Kidney (tissue), 14 donors: ENCODE results near the gene ARHGEF12. TPM values are rescaled to one million over a fixed set of nuclear protein-coding genes. Genes with fewer than 3 reads are reported as not detected.

Source experiments
- DNase-seq, 5 donors: peaks; one replicate each; pipeline ENCODE4 v3.0.0-alpha.2; 2013 to 2020
- FAIRE-seq: peaks from 2 replicates; lab custom pipeline; 2012; peaks lifted over from hg19 to GRCh38; lab: Jason Lieb, UNC
- H3K27ac ChIP-seq, 2 donors: one replicate each; pipeline ENCODE4 v1.7.0; 2013; ENCODE audit warnings: low read depth in 2 of 2, low read length in 2 of 2, inconsistent platforms in 1 of 2
- H3K27me3 ChIP-seq: one replicate; pipeline ENCODE4 v1.7.1; 2013; ENCODE audit warnings: low read length, inconsistent platforms; ENCODE audit not compliant: control insufficient read depth, insufficient read depth
- H3K36me3 ChIP-seq, 3 donors: one replicate each; pipeline versions ENCODE4 v1.7.0 to v1.7.1; 2013; ENCODE audit warnings: low read length in 3 of 3, control low read depth in 1 of 3, inconsistent platforms in 1 of 3; ENCODE audit not compliant: insufficient read depth in 3 of 3, control insufficient read depth in 2 of 3
- H3K4me1 ChIP-seq, 3 donors: one replicate each; pipeline versions ENCODE4 v1.7.0 to v1.7.1; 2013; ENCODE audit warnings: low read length in 3 of 3, inconsistent platforms in 1 of 3, low read depth in 1 of 3; ENCODE audit not compliant: control insufficient read depth in 2 of 3, insufficient read depth in 2 of 3
- H3K4me3 ChIP-seq, 3 donors: one replicate each; pipeline versions ENCODE4 v1.7.0 to v1.8.1; 2013; ENCODE audit warnings: low read length in 3 of 3, control low read depth in 1 of 3, inconsistent platforms in 1 of 3
- H3K9ac ChIP-seq, 3 donors: one replicate each; pipeline versions ENCODE4 v1.7.0 to v1.7.1; 2013; ENCODE audit warnings: low read length in 3 of 3, control low read depth in 1 of 3, inconsistent platforms in 1 of 3
- H3K9me3 ChIP-seq, 3 donors: one replicate each; pipeline versions ENCODE4 v1.7.0 to v1.7.1; 2013; ENCODE audit warnings: low read length in 3 of 3, control low read depth in 1 of 3, inconsistent platforms in 1 of 3; ENCODE audit not compliant: control insufficient read depth in 2 of 3, insufficient read depth in 1 of 3
- intact Hi-C: fragments of 100-400 bp; cut with DNase I; formaldehyde crosslinking; loops from one replicate; pipeline ENCODE4 v1.11.1; 2022
- polyA plus RNA-seq: library from polyadenylated mRNA; stranded (reverse); fragments of 350-450 nt; fragmentation: Illumina TruSeq; extraction: RNeasy Lipid Tissue Mini Kit (QIAGEN cat#74804); gene quantifications from one replicate; pipeline ENCODE4 v1.2.3, GENCODE V29; 2014; ENCODE audit warnings: low read depth, low replicate concordance; ENCODE audit not compliant: insufficient read depth
- total RNA-seq: library from RNA; stranded (reverse); fragmentation: NEBNext Ultra II Directional; extraction: Animal tissue kit (Norgen Biotek cat#: 25700); gene quantifications from one replicate; pipeline ENCODE4 v1.2.1, GENCODE V29; 2021
- TF ChIP-seq, protein P1 (sequence below): IDR thresholded peaks from 3 replicates; pipeline ENCODE4 v1.5.1; 2012; ENCODE audit warnings: mild to moderate bottlenecking, moderate library complexity, borderline replicate concordance; ENCODE audit not compliant: insufficient read depth; ENCODE audit errors: extremely low read depth
- donor health status: control.
- donor health status: control.
- donor health status: control.
- donor health status: control.
- donor health status: control.
- donor health status: DM: yes; HTN: yes; CAD: no.
- donor health status: Normal renal cell carcinoma (clear cell type).

Gene ARHGEF12
- total and polyA plus RNA-seq, 2 donors from 2014 or later: 21.1 to 161 TPM

DNA sequence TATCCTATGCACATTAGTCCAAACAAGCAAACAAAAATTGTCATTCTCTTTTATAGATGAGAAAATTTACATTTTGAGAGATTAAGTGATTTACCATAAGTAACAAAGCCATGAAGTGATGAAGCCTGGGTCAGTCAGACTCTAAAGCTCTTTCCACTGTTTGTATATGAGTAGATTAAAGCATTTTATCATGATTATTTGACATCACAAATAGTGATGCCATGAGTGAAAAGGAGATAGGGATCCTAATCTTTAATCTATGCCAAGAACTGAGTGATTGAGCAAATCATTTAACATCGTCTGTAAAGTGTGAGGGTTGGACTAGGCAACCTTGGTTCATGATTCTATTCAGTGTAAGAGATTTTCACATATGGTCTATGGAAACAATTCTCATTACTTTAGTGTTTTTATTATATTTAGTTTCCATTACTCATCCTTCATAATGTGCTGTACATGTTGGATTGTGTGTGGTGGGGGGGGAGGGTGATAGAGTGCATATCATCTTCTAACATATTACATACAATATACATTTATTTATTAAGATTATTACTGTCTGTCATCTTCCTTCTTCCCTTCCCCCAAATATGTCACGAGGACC lies 50.7 kb downstream of the ARHGEF12 start:
- no peaks in the 10 kb centered on the region for H3K36me3 ChIP-seq
- H3K9me3 ChIP-seq: no peaks in the 10 kb centered on the region
- H3K27ac ChIP-seq: no peak overlapping the region
- peaks cover 0 to 29% (median 2%) of the 10 kb centered on the region in 3 donors for H3K4me1 ChIP-seq
- H3K9ac ChIP-seq: no peak overlapping the region
- no peak for DNase-seq
- no peaks in the 10 kb centered on the region for H3K27me3 ChIP-seq
- FAIRE-seq: no peak
- no peak overlapping the region for H3K4me3 ChIP-seq
- intact Hi-C loops: no loop called here
- TF ChIP-seq, protein P1, sequence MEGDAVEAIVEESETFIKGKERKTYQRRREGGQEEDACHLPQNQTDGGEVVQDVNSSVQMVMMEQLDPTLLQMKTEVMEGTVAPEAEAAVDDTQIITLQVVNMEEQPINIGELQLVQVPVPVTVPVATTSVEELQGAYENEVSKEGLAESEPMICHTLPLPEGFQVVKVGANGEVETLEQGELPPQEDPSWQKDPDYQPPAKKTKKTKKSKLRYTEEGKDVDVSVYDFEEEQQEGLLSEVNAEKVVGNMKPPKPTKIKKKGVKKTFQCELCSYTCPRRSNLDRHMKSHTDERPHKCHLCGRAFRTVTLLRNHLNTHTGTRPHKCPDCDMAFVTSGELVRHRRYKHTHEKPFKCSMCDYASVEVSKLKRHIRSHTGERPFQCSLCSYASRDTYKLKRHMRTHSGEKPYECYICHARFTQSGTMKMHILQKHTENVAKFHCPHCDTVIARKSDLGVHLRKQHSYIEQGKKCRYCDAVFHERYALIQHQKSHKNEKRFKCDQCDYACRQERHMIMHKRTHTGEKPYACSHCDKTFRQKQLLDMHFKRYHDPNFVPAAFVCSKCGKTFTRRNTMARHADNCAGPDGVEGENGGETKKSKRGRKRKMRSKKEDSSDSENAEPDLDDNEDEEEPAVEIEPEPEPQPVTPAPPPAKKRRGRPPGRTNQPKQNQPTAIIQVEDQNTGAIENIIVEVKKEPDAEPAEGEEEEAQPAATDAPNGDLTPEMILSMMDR: no peak

DNA sequence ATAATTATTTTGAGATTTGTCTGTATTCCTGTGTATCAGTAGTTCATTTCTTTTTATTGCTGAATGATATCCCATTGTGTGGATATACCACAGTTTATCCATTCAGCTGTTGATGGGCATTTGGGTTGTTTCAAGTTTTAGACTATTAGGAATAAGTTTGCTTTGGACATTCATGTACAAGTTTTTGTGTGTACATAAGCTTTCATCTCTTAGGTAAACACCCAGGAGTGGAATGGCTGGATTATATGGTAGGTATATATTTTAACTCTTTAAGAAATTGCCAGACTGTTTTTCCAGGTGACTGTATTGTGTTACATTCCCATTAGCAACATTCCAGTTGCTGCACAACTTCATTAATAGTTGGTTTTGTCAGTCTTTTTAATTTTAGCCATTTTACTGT lies 52.0 kb downstream of the ARHGEF12 start:
- Histone ChIP-seq H3K4me3 (no peak overlapping the region), H3K9ac (no peak overlapping the region), H3K4me1 (peaks cover 0 to 29% (median 0%) of the 10 kb centered on the region in 3 donors), H3K27me3 (no peaks in the 10 kb centered on the region), H3K27ac (no peak overlapping the region), H3K9me3 (no peaks in the 10 kb centered on the region), H3K36me3 (no peaks in the 10 kb centered on the region)
- TF ChIP-seq, protein P1: no peak
- intact Hi-C loops: no loop called here
- no peak for DNase-seq
- FAIRE-seq: no peak

DNA sequence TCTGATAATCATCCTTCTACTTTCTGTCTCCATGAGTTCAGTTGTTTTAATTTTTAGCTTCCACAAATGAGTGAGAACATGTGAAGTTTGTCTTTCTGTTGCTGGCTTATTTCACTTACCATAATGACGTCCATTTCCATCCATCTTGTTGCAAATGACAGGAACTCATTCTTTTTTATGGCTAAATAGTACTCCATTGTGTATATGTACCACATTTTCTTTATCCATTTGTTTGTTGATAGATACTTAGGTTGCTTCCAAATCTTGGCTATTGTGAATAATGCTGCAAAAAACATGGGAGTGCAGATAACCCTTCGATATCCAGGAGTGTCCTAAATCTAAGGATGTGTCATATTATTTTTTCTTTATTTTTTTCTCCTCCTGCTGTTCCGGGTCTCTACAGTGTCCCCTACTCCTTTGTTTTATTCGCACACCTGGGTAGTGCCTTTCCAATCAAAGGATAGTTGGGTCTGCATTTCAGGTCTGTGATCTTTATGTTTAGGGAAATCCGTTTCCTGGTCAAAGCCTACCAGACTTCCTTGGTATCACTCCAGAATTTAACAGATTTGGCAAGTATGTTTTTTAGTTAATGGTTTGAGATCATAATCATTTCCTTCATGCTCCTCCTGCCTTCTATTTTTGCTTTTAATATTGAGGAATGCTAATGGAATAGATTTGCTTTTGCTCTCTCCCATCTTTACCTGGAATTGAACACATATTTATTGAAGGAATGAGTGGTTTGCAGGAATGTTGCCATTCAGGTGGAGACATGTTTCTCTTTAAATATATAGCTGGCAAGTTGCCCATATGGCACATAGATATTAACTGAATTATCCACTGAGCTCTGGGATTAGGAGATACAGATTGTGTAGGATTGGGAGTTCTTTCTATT lies 53.7 kb downstream of the ARHGEF12 start:
- FAIRE-seq: no peak
- Histone ChIP-seq H3K4me3 (peak overlapping the region in 1 of 3 donors; percentile 1), H3K27me3 (no peaks in the 10 kb centered on the region), H3K36me3 (no peaks in the 10 kb centered on the region), H3K9ac (no peak overlapping the region), H3K27ac (peak overlapping the region; percentile 29 to 34), H3K4me1 (peaks cover 0 to 21% (median 0%) of the 10 kb centered on the region in 3 donors), H3K9me3 (no peaks in the 10 kb centered on the region)
- TF ChIP-seq, protein P1: no peak
- intact Hi-C loops: no loop called here
- peak in 1 of 5 donors; percentile 11 for DNase-seq
